Prostate gland (tissue), 2 donors: ENCODE results near the gene UBE4B.

Experiments
- POLR2A ChIP-seq: fragments of 450-650 bp; IDR thresholded peaks from one replicate; pipeline ENCODE4 v1.6.1; 2016; ENCODE audit warnings: antibody characterized with exemption, mild to moderate bottlenecking
- POLR2AphosphoS5 ChIP-seq: sonication (generic); formaldehyde crosslinking; IDR thresholded peaks from one replicate; pipeline ENCODE4 v1.6.1; 2017; ENCODE audit warnings: antibody characterized with exemption
- TF ChIP-seq, protein P1 (sequence below), 4 experiments: fragments of 200-600 bp in 2 of 4; fragments of 450-650 bp in 2 of 4; sonication (generic) in 2 of 4; IDR thresholded peaks; 1 replicate in 3 of 4; 2 replicates in 1 of 4; pipeline ENCODE4 v1.5.1; 2016 to 2019; ENCODE audit warnings: antibody characterized with exemption in 4 of 4, mild to moderate bottlenecking in 2 of 4, moderate library complexity in 2 of 4

DNA sequence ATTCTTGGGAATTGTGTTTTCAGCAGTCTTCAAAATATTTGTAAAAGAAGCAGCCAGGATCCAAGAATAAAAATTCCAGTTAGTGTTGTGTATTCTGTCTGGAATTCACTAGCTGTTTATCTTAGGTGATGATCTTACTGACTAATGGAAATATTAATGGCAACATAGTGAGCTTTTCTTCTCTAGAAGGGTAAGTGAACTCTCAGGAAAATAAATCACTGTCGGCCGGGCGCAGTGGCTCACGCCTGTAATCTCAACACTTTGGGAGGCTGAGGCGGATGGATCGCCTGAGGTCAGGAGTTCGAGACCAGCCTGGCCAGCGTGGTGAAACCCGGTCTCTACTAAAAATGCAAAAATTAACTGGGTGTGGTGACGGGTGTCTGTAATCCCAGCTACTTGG, 90.2 kb downstream of the UBE4B start:
- TF ChIP-seq, protein P1, sequence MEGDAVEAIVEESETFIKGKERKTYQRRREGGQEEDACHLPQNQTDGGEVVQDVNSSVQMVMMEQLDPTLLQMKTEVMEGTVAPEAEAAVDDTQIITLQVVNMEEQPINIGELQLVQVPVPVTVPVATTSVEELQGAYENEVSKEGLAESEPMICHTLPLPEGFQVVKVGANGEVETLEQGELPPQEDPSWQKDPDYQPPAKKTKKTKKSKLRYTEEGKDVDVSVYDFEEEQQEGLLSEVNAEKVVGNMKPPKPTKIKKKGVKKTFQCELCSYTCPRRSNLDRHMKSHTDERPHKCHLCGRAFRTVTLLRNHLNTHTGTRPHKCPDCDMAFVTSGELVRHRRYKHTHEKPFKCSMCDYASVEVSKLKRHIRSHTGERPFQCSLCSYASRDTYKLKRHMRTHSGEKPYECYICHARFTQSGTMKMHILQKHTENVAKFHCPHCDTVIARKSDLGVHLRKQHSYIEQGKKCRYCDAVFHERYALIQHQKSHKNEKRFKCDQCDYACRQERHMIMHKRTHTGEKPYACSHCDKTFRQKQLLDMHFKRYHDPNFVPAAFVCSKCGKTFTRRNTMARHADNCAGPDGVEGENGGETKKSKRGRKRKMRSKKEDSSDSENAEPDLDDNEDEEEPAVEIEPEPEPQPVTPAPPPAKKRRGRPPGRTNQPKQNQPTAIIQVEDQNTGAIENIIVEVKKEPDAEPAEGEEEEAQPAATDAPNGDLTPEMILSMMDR (IDR thresholded peaks at IDR 0.05) = no peak
- TF ChIP-seq POLR2A = no peak
- TF ChIP-seq POLR2AphosphoS5 = peak; percentile 54
